Lower leg skin (tissue), 3 donors: ENCODE data around the gene RHBDD2.

Experiments
- CTCF ChIP-seq, 3 donors: fragments of 450-650 bp; IDR thresholded peaks; one replicate each; pipeline ENCODE4 v1.5.1; 2016; ENCODE audit warnings: antibody characterized with exemption in 3 of 3, mild to moderate bottlenecking in 3 of 3, moderate library complexity in 2 of 3
- POLR2A ChIP-seq, 2 donors: fragments of 450-650 bp; IDR thresholded peaks; one replicate each; pipeline ENCODE4 v1.6.1; 2016 to 2017; ENCODE audit warnings: antibody characterized with exemption in 2 of 2, mild to moderate bottlenecking in 1 of 2, moderate library complexity in 1 of 2

GRCh38 chr7:75887669-75888369 lies 9.0 kb downstream of the RHBDD2 start:
- TF ChIP-seq CTCF (IDR thresholded peaks at IDR 0.05) = no peak
- no peak for TF ChIP-seq POLR2A (IDR thresholded peaks at IDR 0.05)
